GM11168 (cell line): ENCODE results near the gene GNAT1.

Experiments
- in situ Hi-C: fragments of 300-500 bp; cut with MboI; formaldehyde crosslinking; loops from one replicate; pipeline ENCODE4 v1.12.0; 2022; ENCODE audit warnings: low sequenced_read_pairs; ENCODE audit not compliant: unreplicated experiment

GNAT1 gene

DNA sequence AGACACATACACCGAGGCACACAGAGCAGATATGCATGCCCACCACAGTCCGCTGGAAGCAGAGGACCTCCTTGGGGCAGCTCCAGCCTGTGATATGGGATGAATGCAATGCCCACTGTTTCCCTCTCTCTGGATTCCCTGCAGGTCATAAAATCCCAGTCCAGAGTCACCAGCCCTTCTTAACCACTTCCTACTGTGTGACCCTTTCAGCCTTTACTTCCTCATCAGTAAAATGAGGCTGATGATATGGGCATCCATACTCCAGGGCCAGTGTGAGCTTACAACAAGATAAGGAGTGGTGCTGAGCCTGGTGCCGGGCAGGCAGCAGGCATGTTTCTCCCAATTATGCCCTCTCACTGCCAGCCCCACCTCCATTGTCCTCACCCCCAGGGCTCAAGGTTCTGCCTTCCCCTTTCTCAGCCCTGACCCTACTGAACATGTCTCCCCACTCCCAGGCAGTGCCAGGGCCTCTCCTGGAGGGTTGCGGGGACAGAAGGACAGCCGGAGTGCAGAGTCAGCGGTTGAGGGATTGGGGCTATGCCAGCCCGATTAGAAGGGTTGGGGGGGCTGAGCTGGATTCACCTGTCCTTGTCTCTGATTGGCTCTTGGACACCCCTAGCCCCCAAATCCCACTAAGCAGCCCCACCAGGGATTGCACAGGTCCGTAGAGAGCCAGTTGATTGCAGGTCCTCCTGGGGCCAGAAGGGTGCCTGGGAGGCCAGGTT is at the start of gene GNAT1:
GNAT1 (plus strand) TSS at position 675 of the 725 bp plus-strand sequence. CDS start 116 bp downstream, outside the sequence.
- in situ Hi-C loops, result no loop called here

DNA sequence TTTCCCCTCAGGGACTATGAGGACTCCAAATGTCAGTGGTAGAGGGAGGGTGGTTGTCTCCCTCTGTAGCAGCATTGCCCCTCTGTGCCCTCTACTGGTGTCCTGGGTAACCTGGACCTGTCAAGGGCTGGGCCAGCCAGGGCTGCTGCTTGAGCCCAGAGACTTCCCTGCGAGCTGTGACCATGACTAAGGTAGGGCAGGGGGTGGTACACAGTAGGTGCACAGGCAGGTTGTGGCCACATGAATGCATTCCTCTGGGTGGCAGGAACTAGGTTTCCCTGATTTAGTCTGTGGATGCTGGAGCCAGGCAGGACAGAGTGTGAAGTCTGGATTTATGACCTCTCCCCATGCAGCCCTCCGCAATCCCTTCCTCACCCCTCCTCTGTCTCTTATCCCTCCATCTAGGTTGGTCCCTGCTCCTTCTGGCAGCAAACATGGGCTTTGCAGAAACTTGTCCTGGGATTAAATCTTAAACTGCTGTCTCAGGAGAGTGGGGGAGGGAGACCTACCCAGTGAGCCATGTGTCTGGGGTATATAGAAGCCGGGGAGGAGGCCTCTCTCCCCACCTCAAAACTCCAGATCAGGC is 45.0 kb upstream of the GNAT1 start:
- in situ Hi-C loops, result no loop called here

DNA sequence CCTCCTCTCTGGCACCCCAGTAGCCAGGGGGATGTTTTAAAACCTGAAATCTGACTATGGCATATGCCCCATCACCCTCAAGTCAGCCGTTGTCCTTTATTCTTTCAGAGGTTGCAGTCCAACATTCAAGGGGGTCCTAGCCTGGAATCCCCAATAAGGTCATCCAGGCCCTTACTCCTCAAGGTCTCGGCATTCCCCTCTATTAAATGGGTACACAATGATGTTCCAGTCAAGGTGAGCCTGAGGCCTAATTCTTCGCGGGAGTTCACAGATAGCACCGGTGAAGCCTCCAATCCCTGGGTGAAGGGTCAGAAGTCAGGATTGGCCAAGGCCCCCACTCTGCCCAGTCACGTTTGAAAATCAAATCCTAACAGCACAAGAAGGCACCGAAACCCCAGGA is 44.4 kb upstream of the GNAT1 start:
- in situ Hi-C loops, result no loop called here

- in situ Hi-C loops, result no loop called here
Measured at GRCh38 chr3:50147447-50147846, 44.0 kb upstream of the GNAT1 start.

DNA sequence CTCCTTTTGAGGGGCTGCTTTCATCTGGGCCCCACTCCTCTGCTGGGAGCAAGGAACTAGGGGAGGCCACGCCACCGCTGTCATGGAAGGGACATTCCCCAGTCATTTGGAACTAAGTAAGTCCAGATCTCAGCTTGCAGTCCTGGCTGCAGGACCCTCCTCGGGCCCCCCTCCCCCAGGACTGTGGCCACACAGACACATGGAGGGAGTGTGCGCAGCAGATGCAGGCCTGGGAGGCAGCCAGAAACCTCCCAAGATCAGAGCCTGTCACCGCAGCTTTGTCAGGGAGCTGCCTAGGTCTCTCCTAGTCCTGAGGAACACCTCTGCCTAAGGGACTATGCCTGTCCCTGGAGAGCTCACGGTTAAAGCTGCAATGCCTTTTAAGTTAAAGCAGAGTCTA is 43.5 kb upstream of the GNAT1 start:
- in situ Hi-C loops, result no loop called here

DNA sequence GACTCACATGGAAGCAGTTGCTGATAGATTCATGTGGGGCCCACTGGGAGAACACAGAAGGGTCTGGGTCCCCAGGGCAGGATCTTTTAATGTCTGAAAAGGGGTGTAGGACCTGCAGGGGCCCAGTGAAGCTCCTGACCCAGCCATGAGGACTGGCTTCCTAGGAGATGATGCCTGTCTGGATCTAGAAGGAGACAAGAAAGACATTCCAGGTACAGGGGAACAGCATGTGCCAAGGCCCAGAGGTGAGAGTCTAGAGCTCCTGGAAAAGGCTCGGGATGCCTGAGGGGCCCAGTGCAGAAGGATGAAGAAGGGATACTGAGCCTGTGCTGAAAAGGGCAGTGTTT is 41.0 kb upstream of the GNAT1 start:
- in situ Hi-C loops, result no loop called here

DNA sequence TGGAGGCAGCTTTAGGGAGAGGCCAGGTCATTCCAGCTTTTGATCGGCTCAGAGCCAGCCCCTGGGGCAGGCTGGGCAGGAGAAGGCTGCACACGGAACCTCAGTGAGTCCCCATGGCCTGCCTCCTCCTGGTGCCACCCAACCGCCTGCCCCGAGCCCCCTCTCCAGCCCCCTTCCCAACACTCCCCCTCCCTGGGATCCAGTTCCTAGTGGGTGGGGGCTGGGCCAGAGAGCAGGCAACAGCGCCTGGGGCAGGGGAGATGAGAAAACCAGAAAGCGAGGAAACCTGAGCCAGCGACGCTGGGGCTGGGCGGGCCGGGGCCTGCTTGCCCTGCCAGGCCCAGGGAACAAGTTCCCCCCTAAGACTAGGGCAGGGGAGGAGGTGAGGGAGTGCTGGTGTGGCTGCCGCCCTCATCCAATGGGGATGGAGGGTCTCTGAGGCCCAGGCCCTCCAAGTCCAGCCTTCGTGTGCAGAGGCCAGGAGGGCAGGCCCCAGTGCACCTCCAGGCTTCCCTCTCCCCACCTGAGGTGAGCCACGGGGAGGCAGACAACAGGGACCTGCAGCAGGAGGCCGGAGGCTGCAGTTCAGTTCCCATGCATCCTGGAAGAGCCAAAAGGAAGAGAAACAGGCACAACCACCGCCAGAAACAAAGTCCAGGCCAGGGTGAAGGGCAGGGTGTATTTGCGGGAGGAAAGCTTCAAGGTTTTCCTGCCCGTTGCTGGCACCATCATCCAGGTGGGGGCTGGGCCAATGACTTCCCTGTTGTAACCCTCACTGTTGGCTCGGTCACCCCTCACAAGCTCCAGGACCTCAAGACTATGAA is 40.3 kb upstream of the GNAT1 start:
- in situ Hi-C loops, result no loop called here

DNA sequence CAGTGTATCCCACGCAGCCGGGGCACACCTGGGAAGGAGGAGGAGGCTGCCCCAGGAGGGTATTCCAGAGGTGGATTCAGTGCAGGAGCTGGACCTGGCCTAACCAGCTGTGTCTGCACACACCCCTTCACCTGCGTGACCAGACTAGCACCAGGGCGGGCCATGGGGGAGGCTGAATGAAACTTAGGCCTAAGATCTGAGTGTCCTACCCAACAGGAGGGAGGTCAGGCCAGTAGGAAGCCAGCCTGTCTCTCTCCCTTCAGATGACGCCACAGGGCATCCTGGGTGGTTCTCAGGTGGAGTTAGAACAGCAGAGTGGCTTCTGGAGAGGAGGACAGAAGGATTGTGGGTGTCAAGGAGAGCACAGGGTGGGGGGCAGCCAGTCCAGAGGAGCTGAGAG is 39.7 kb upstream of the GNAT1 start:
- in situ Hi-C loops, result no loop called here

- in situ Hi-C loops, result no loop called here
Measured at GRCh38 chr3:50153782-50154475, 37.5 kb upstream of the GNAT1 start.

DNA sequence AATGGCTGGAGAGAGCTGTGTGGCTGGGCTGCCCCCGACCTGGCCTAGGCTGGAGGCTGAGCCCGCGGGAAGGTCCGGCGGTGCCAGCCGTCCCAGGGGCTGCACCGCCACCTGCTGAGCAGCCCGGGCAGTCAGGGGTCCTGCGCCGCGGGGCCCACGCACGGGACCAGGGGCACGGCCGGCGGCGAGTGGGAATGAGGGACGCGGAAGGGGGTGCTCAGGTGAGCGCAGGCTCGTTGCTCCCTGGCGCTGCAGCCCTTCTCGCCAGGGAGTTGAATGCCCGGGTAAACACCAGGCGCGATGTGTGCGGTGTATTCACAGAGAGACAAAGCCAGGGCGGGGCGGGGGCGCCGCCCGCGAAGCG is 37.0 kb upstream of the GNAT1 start:
- in situ Hi-C loops, result no loop called here

- in situ Hi-C loops, result no loop called here
Measured at GRCh38 chr3:50154840-50155490, 36.4 kb upstream of the GNAT1 start, which contains the start of gene SEMA3F. Gene SEMA3F (plus strand): TSS chr3:50155324. CDS start chr3:50159623, 4,299 bp downstream.

GRCh38 chr3:50155491-50155878 is 35.9 kb upstream of the GNAT1 start:
- in situ Hi-C loops, result no loop called here

- in situ Hi-C loops, result no loop called here
Measured at GRCh38 chr3:50155891-50156290, 35.5 kb upstream of the GNAT1 start.

DNA sequence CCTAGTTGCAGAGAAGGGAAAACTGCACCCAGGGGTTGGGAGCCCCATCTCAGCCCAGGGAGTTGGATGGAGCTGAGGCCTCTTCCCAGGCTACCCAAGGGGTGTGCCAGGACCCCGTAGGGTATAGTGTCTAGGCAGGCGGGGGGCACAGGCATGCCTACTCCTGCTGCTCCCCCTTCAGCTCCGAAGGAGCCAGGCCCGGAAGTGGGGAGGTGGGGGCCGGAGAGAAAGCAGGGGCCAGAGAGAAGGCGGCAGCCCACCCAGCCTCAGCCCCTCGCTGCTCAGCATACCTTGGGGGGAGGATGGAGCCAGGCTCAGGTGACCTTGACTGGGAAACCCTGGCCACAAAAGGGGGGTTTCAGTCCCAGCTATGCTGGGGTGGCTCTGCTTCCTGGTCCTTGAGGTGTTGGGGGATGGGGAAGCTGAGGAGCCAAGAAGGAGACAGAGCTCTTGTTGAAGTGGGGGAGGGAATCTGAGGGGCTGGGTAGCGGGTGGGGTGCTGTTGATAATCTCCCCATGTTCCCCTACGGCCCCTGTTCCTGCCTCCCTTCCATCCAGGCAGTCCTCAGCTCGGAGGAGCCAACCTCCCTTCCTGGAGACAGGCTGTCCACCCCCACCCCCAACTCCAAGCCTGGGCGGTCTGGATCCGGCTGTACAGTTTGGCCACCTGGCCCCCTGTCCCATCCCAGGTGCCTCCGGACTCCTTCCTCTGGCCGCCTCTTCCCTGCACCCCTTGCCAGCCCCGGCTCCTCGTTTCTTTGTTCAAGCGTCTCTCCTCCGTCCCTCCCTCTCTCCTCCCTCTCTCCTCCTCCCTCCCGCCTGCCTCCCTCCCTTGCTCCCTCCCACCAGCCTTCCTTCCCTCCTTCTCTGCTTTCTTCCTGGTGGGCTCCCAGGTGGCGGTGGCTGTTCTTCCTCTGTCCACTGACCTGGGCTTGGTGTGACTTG is 34.6 kb upstream of the GNAT1 start:
- in situ Hi-C loops, result no loop called here

GRCh38 chr3:50157827-50158529 is 33.4 kb upstream of the GNAT1 start:
- in situ Hi-C loops, result no loop called here

DNA sequence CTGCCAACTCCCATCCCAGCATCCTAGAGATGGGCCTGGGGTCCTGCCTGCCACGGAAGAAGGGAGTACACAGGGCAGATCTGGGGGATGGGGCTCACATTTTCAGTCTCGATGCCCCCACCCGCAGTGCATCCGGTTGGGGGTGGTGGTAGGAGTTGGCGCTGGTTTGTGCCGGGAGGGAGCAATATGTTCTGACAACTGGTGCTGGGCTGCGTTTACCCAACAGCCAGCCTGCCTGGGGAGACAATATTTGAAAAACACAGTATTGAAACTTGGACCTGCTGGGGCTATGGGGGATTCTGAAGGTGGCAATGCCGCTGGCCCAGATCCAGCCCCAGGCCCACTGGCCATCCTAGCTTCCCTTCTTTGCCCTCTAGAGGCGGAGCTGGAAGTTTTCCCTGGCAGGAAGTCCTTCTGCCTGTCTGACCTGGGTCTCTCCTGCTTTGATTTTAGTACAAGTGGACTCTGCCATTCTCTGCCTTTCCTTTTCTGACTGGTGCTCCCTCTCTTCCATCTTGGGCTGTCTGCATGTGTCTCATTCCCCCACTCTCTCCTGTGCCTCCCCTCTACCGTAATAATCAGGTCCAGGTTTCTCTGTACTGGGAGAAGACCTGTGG is 32.8 kb upstream of the GNAT1 start:
- in situ Hi-C loops, result no loop called here

DNA sequence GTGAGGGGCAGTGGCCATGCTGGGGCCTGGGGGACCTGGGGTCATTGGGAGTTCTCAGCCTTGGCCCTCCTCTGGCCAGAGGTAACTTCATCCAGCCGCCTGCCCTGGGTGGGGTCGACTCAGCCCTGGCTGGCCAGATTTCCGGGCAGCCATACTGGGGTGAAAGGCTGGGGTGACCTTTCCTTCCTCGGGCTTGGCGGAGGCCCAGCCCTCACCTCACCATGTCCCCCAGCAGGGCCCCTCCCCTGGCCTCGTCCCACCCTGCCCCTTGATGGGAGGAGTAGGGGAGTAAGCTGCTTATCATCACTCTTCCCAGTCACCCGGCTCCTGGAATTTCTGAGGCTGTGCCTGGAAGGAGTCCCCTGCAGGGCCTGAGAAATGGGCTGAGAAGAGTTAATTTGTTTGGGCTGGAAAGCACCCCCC is 30.8 kb upstream of the GNAT1 start:
- in situ Hi-C loops, result no loop called here

GRCh38 chr3:50161320-50161719 is 30.1 kb upstream of the GNAT1 start:
- in situ Hi-C loops, result no loop called here
